HepG2 (cell line): Measurements from ENCODE around the gene ETF1. TPM values are rescaled to one million over a fixed set of nuclear protein-coding genes. Genes with fewer than 3 reads are reported as not detected.

Experiments
- ERF ChIP-seq: IDR thresholded peaks from 2 replicates; pipeline ENCODE4 v1.6.1; 2018; ENCODE audit warnings: missing biosample characterization, missing genetic modification reagents
- HDAC2 ChIP-seq: sonication (generic); formaldehyde crosslinking; IDR thresholded peaks from 2 replicates; pipeline ENCODE4 v1.4.0; 2020; ENCODE audit warnings: missing genetic modification reagents
- KAT8 ChIP-seq: IDR thresholded peaks from 2 replicates; pipeline ENCODE4 v1.6.1; 2016; ENCODE audit warnings: missing genetic modification reagents, missing compliant biosample characterization
- KDM5B ChIP-seq: sonication (generic); formaldehyde crosslinking; IDR thresholded peaks from 2 replicates; pipeline ENCODE4 v1.4.0; 2020; ENCODE audit warnings: missing genetic modification reagents, mild to moderate bottlenecking, borderline replicate concordance
- KLF15 ChIP-seq: sonication (generic); formaldehyde crosslinking; IDR thresholded peaks from 2 replicates; pipeline ENCODE4 v1.8.1; 2023; ENCODE audit warnings: borderline replicate concordance, mild to moderate bottlenecking, inconsistent platforms, missing genetic modification reagents, mixed read lengths
- KLF6 ChIP-seq: IDR thresholded peaks from 2 replicates; pipeline ENCODE4 v1.8.0; 2016; ENCODE audit warnings: missing biosample characterization, missing genetic modification reagents
- MBNL3 ChIP-seq: fragments of 250-450 bp; sonication (Bioruptor Pico); conservative IDR thresholded peaks from 2 replicates; pipeline ENCODE4 v1.8.0; 2022; ENCODE audit warnings: mild to moderate bottlenecking, inconsistent platforms
- MED13 ChIP-seq: sonication (generic); formaldehyde crosslinking; IDR thresholded peaks from 2 replicates; pipeline ENCODE4 v1.5.0; 2020; ENCODE audit warnings: missing genetic modification reagents
- MTA3 ChIP-seq: sonication (generic); formaldehyde crosslinking; IDR thresholded peaks from 2 replicates; pipeline ENCODE4 v1.4.0; 2020; ENCODE audit warnings: missing genetic modification reagents
- MXI1 ChIP-seq: IDR thresholded peaks from 3 replicates; pipeline ENCODE4 v1.6.1; 2012; ENCODE audit warnings: low read depth, low read length, inconsistent platforms, borderline replicate concordance
- NFKBIZ ChIP-seq: IDR thresholded peaks from 2 replicates; pipeline ENCODE4 v1.6.1; 2018; ENCODE audit warnings: missing genetic modification reagents, missing compliant biosample characterization
- NFRKB ChIP-seq: fragments of 450-650 bp; IDR thresholded peaks from 2 replicates; pipeline ENCODE4 v1.6.1; 2017
- PAXIP1 ChIP-seq: sonication (generic); formaldehyde crosslinking; conservative IDR thresholded peaks from 2 replicates; pipeline ENCODE4 v1.4.0; 2020; ENCODE audit warnings: mild to moderate bottlenecking, missing genetic modification reagents, moderate library complexity
- PCBP1 ChIP-seq: fragments of 200-400 bp; formaldehyde crosslinking; IDR thresholded peaks from 2 replicates; pipeline ENCODE4 v1.6.1; 2017; ENCODE audit warnings: mild to moderate bottlenecking, low read depth, low read length, borderline replicate concordance
- PHF20 ChIP-seq: sonication (generic); formaldehyde crosslinking; IDR thresholded peaks from 2 replicates; pipeline ENCODE4 v1.5.0; 2020; ENCODE audit warnings: mild to moderate bottlenecking, missing genetic modification reagents
- POLR2A ChIP-seq, 2 experiments: IDR thresholded peaks; 2 replicates each; pipeline ENCODE4 v1.6.1; 2011; ENCODE audit warnings: low read depth in 2 of 2, low read length in 2 of 2, mild to moderate bottlenecking in 1 of 2, moderate library complexity in 1 of 2; ENCODE audit not compliant: insufficient read depth in 1 of 2
- SRSF4 ChIP-seq: fragments of 200-400 bp; formaldehyde crosslinking; IDR thresholded peaks from one replicate; pipeline ENCODE4 v1.6.1; 2018; ENCODE audit warnings: mild to moderate bottlenecking, low read depth, low read length, moderate library complexity; ENCODE audit not compliant: poor library complexity, severe bottlenecking
- TCF7L2 ChIP-seq: IDR thresholded peaks from 2 replicates; pipeline ENCODE4 v1.6.1; 2011; ENCODE audit warnings: mild to moderate bottlenecking, low read depth, low read length, moderate library complexity
- ZFP41 ChIP-seq: sonication (generic); formaldehyde crosslinking; IDR thresholded peaks from 2 replicates; pipeline ENCODE4 v1.4.0; 2020; ENCODE audit warnings: mild to moderate bottlenecking, missing genetic modification reagents, borderline replicate concordance
- ZIK1 ChIP-seq: sonication (generic); formaldehyde crosslinking; IDR thresholded peaks from 2 replicates; pipeline ENCODE4 v1.5.0; 2020; ENCODE audit warnings: mild to moderate bottlenecking, low read depth, missing genetic modification reagents, borderline replicate concordance
- ZNF17 ChIP-seq: sonication (generic); formaldehyde crosslinking; IDR thresholded peaks from 2 replicates; pipeline ENCODE4 v1.5.0; 2020; ENCODE audit warnings: mild to moderate bottlenecking, missing genetic modification reagents
- ZNF33A ChIP-seq: sonication (generic); formaldehyde crosslinking; IDR thresholded peaks from 2 replicates; pipeline ENCODE4 v1.5.1; 2020; ENCODE audit warnings: missing genetic modification reagents, mild to moderate bottlenecking, moderate library complexity, borderline replicate concordance
- ZNF382 ChIP-seq: sonication (generic); formaldehyde crosslinking; IDR thresholded peaks from 2 replicates; pipeline ENCODE4 v1.5.0; 2020; ENCODE audit warnings: missing genetic modification reagents, mild to moderate bottlenecking, borderline replicate concordance
- ZNF383 ChIP-seq: sonication (generic); formaldehyde crosslinking; IDR thresholded peaks from 2 replicates; pipeline ENCODE4 v1.4.0; 2020; ENCODE audit warnings: missing genetic modification reagents, mild to moderate bottlenecking, borderline replicate concordance
- ZNF772 ChIP-seq: sonication (generic); formaldehyde crosslinking; IDR thresholded peaks from 2 replicates; pipeline ENCODE4 v1.5.0; 2020; ENCODE audit warnings: mild to moderate bottlenecking, missing genetic modification reagents
- ZNF839 ChIP-seq: sonication (generic); formaldehyde crosslinking; IDR thresholded peaks from 2 replicates; pipeline ENCODE4 v1.4.0; 2020; ENCODE audit warnings: missing genetic modification reagents, mild to moderate bottlenecking, borderline replicate concordance
- polyA plus RNA-seq, 8 experiments: library from polyadenylated mRNA; depleted of rRNA in 3 of 8; stranded (reverse) in 7 of 8; unstranded in 1 of 8; fragments of >200 nt; fragmentation: Illumina TruSeq in 4 of 8; extraction: Trizol in 4 of 8; gene quantifications; 2 replicates each; pipeline versions ENCODE4 v1.2.1 to v1.2.3, GENCODE V29; 2011 to 2016; ENCODE audit warnings: low read depth in 4 of 8, missing spikeins in 1 of 8, mixed read lengths in 1 of 8; ENCODE audit not compliant: insufficient read depth in 1 of 8
- total RNA-seq, 5 experiments: library from RNA; depleted of rRNA; stranded (reverse); fragments of >200 nt; fragmentation: Illumina TruSeq; extraction: Trizol; gene quantifications; 2 replicates each; pipeline ENCODE4 v1.2.3, GENCODE V29; 2016; ENCODE audit warnings: low read depth in 1 of 5

Gene ETF1
- total and polyA plus RNA-seq, 2 of the 13 experiments (the other 11 are each of a cell fraction or from before 2014, with no cell fraction given), result 52.1 to 184 TPM

DNA sequence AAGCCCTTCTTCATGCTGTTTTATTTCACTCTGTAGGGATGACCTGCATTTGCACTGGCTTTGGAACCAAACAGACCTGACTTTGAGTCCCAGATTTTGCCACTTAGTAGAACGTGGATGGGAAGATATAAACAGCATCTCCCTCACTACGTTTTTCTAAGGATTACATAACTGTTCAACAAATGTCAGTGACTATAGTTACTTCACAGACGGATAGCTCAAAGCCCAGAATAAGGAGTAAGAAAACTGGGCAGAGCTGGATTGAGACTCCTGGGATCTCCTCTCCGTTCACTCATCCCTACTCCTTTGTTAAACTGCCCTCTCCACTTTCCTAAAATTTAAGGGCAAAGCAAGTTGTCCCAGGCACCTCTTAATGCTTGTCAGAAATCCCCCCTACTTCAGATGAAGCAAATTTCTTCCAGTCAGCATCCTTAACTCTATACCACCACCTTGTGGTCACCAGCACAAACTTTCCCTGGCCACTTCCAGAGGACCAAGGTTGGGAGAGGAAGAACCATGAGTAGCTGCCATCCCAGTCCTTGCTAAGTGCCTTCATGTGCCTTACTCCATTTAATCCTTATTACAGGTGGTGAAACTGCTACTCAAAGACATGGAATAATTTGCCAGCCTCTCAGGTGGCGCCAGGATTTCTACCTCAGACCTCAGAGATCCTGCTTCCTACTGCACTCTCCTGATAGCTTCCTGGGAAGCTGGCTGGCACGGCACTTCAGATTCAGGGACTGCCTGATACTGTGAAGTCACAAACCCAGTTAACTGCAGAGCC is 39.4 kb downstream of the ETF1 start (continued):
- TF ChIP-seq ZNF839, result no peak
- 0 out of 2 replicates have a peak, but pooled peaks have one; percentile 22 for TF ChIP-seq KAT8 (CRISPR knock-in tag)
- TF ChIP-seq KLF15 (CRISPR knock-in tag), result no peak
- TF ChIP-seq MBNL3 (CRISPR knock-in tag), result no peak
- no peak for TF ChIP-seq ZNF33A
- TF ChIP-seq ZIK1 (CRISPR knock-in tag), result no peak
- TF ChIP-seq HDAC2, result 0 out of 2 replicates have a peak, but pooled peaks have one; percentile 14
- TF ChIP-seq ERF (CRISPR knock-in tag), result no peak
- TF ChIP-seq SRSF4, result no peak
- no peak for TF ChIP-seq MED13 (CRISPR knock-in tag)
- TF ChIP-seq KDM5B (CRISPR knock-in tag), result no peak
- no peak for TF ChIP-seq NFKBIZ (CRISPR knock-in tag)
- no peak for TF ChIP-seq MTA3 (CRISPR knock-in tag)
- no peak for TF ChIP-seq PCBP1
- no peak for TF ChIP-seq POLR2A (IDR thresholded peaks at IDR 0.05; ENCODE audit: insufficient read depth in 1 of 2, low read depth in 2 of 2, low read length in 2 of 2)
- TF ChIP-seq ZNF382 (CRISPR knock-in tag), result no peak
- no peak for TF ChIP-seq KLF6 (CRISPR knock-in tag)
- TF ChIP-seq PAXIP1, result no peak
- TF ChIP-seq ZNF17 (CRISPR knock-in tag), result no peak
- TF ChIP-seq PHF20 (CRISPR knock-in tag), result no peak
- TF ChIP-seq TCF7L2, result no peak
- TF ChIP-seq ZFP41, result no peak
- no peak for TF ChIP-seq MXI1
- no peak for TF ChIP-seq ZNF383
- no peak for TF ChIP-seq NFRKB
- no peak for TF ChIP-seq ZNF772 (CRISPR knock-in tag)
